ENCODE data around the gene SPRYD7.

The SPRYD7 gene

GRCh38 chr13:49967456-49967855 is 31.3 kb upstream of the SPRYD7 start (continued):
- TF ChIP-seq PRDM6 (tag by site-specific recombination; IDR thresholded peaks at IDR 0.05) (no peak), HIC1 (tag by site-specific recombination; IDR thresholded peaks at IDR 0.05) (no peak), ZNF10 (tag by site-specific recombination; IDR thresholded peaks at IDR 0.05) (no peak), EGR2 (tag by site-specific recombination; IDR thresholded peaks at IDR 0.05; ENCODE audit: low read depth) (no peak), ZNF146 (tag by site-specific recombination; IDR thresholded peaks at IDR 0.05) (no peak), ZNF19 (tag by site-specific recombination; IDR thresholded peaks at IDR 0.05; ENCODE audit: low read depth) (no peak), ZNF423 (tag by site-specific recombination; IDR thresholded peaks at IDR 0.05) (no peak), SCRT2 (tag by site-specific recombination; IDR thresholded peaks at IDR 0.05) (no peak), ZNF449 (tag by site-specific recombination; IDR thresholded peaks at IDR 0.05) (no peak), SP2 (tag by site-specific recombination; IDR thresholded peaks at IDR 0.05) (no peak), ZNF311 (tag by site-specific recombination; IDR thresholded peaks at IDR 0.05; ENCODE audit: borderline replicate concordance) (no peak), ZNF155 (tag by site-specific recombination; IDR thresholded peaks at IDR 0.05) (no peak), TCF7L2 (IDR thresholded peaks at IDR 0.05; ENCODE audit: borderline replicate concordance, low read depth, low read length) (no peak), SALL2 (tag by site-specific recombination; IDR thresholded peaks at IDR 0.05; ENCODE audit: borderline replicate concordance) (no peak)

- Histone ChIP-seq H3K9me3 (ENCODE audit: control insufficient read depth, insufficient read depth, low read depth, low read length) (no peaks in the 10 kb centered on the region), H3K4me1 (ENCODE audit: control insufficient read depth, insufficient read depth, low read length) (no peaks in the 10 kb centered on the region), H3K4me3 (ENCODE audit: low read depth, low read length) (no peak overlapping the region), H3K27ac (ENCODE audit: extremely low read depth, low read depth, low read length) (no peak overlapping the region), H3K36me3 (ENCODE audit: control insufficient read depth in 2 of 2, insufficient read depth in 1 of 2, low read length in 2 of 2) (no peaks in the 10 kb centered on the region)
- ChIA-PET CTCF (no interaction called here), POLR2A (no interaction called here)
- TF ChIP-seq ELK4 (IDR thresholded peaks at IDR 0.05; ENCODE audit: borderline replicate concordance, low read depth, low read length) (no peak), ZNF473 (tag by site-specific recombination; IDR thresholded peaks at IDR 0.05) (no peak), ZNF785 (tag by site-specific recombination; IDR thresholded peaks at IDR 0.05) (no peak), ZBTB8A (tag by site-specific recombination; IDR thresholded peaks at IDR 0.05) (no peak), ZFP3 (tag by site-specific recombination; IDR thresholded peaks at IDR 0.05; ENCODE audit: low read depth) (no peak), ZNF747 (tag by site-specific recombination; IDR thresholded peaks at IDR 0.05) (no peak), ZNF280D (tag by site-specific recombination; IDR thresholded peaks at IDR 0.05) (no peak), ZNF433 (tag by site-specific recombination; IDR thresholded peaks at IDR 0.05; ENCODE audit: low read depth) (no peak), MYNN (tag by site-specific recombination; IDR thresholded peaks at IDR 0.05; ENCODE audit: borderline replicate concordance) (no peak), ZNF768 (tag by site-specific recombination; IDR thresholded peaks at IDR 0.05) (no peak), OVOL3 (tag by site-specific recombination; IDR thresholded peaks at IDR 0.05) (no peak), ZSCAN23 (tag by site-specific recombination; IDR thresholded peaks at IDR 0.05) (no peak), ZXDB (tag by site-specific recombination; IDR thresholded peaks at IDR 0.05) (no peak), ZNF777 (tag by site-specific recombination; IDR thresholded peaks at IDR 0.05; ENCODE audit: borderline replicate concordance) (no peak), ZNF488 (tag by site-specific recombination; IDR thresholded peaks at IDR 0.05) (no peak)
Measured at GRCh38 chr13:49958321-49958720, 22.2 kb upstream of the SPRYD7 start.
